ENCODE results near the gene RHCG. TPM values are rescaled to one million over a fixed set of nuclear protein-coding genes. Genes with fewer than 3 reads are reported as not detected.
"Not testable (repeated sequence)": the region's sequence is repeated elsewhere in the genome, so short reads cannot be mapped to it uniquely, and the experiment has no call there.

RHCG gene
- total RNA-seq, 2 donors from 2014 or later: 0.89 TPM; not detected in 1

DNA sequence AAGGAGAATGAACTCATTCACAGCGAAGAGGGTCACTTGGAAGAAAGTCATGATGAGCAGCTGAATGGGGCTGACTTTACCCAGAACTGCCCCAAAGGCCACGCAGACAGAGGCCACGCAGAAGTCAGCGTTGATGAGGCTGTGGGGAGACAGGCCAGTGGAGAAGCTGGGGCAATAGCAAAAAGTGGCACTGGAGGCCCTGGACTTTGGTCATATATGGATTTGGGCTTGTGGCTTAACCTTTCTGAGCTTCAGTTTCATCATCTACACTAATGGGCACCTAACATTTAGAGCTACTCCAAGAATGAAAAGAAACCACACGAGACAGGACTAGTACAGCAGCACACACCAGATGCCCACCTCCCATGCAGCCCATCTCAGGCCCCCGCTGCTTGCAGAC lies 13.3 kb downstream of the RHCG start:
- no peak for DNase-seq
- intact Hi-C loops (cut with DNase I, micrococcal nuclease): no loop called here
- no peak for ATAC-seq

DNA sequence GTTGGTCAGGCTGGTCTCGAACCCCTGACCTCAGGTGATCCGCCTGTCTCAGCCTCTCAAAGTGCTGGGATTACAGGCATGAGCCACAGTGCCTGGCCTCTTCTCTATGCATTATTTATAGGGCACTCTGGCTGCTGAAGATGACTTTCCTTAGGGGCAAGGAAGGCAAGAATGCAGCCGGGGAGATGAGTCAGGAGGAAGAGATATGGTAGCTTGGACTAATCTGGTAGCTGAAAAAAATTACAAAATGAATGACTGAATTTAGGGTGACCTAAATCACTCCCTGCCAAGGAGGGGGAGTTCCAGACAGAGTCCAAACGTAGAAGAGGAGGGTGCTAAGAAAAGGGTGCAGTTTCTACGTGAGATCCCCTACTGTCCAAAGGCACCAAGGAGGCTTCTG lies 14.2 kb downstream of the RHCG start:
- DNase-seq (no peak), ATAC-seq (no peak)
- intact Hi-C loops (cut with DNase I, micrococcal nuclease): no loop called here

DNA sequence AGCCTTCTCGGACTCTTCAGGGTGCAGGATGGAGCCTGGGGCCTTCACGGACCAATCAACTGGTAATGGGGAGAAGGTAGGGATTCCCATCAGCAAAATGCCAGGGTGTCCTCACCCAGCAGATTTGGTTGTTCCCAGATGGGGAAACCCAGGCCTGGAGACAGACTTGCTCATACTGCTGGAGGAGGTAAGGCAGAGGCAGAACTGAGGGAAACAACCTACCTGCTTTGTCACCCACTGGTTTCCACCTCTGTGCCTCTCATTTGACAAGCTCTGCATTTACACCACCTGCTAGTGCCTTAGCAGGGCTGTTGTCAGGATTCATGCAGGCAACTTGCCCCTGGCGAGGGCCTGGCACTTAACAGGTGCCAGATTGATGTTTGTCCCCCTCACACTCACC lies 15.9 kb downstream of the RHCG start:
- no peak for DNase-seq
- intact Hi-C loops (cut with DNase I, micrococcal nuclease): no loop called here
- ATAC-seq: no peak

DNA sequence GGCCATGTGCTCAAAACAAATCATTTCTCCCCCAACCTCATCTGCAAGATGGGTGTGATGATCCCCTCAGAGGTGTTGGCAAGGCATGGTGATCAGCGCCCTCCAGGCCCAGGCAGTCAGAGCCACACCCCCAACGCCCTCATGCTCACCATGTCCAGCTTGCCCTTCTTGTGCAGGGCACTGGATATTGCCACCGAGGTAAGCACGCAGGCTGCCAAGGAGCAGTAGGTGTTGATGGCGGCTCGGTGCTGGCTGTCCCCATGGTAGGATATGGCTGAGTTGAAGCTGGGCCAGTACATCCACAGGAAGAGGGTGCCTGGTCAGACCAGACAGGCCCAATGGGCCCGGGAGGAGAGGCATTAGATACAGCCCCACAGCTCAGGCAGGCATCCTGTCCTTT lies 17.2 kb downstream of the RHCG start:
- no peak for ATAC-seq
- intact Hi-C loops (cut with DNase I, micrococcal nuclease): no loop called here
- DNase-seq: no peak

DNA sequence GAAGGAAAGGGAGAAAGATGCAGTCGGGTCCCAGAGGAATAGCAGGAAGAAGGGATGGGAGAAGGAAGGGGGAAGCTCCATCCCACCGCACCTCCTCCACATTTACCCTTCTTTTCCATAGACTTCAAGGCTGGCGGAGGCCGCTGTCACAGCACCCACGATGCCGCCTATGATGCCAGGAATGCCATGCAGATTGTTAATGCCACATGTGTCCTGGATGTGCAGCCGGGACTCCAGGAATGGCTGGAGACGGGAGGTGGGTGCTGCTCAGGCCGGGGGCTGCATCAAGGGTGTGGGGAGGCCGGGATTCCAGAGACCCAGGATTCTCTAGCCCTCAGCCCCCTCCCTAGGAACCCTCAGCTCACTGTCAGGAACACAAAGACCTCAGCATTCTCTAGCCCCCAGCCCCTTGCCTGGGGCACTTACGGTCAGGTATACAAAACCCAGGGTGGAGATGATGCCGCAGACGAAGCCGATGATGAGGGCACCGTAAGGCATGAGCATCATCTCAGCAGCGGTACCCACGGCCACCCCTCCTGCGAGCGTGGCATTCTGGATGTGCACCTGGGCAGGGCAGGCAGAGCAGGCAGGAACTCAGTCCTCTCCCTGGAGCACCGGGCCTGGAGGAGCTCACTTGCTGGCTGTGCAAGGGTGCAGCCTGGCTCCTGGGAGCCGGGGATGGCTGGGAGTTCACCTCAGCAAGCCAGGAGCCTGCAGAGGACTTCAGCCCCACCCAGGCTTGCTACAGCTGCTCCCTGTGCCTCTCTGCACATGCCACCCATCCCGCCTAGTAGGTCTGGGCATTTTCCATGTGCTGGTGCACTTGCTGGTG lies 18.8 kb downstream of the RHCG start:
- DNase-seq (no peak), ATAC-seq (no peak)
- intact Hi-C loops (cut with DNase I, micrococcal nuclease): no loop called here

DNA sequence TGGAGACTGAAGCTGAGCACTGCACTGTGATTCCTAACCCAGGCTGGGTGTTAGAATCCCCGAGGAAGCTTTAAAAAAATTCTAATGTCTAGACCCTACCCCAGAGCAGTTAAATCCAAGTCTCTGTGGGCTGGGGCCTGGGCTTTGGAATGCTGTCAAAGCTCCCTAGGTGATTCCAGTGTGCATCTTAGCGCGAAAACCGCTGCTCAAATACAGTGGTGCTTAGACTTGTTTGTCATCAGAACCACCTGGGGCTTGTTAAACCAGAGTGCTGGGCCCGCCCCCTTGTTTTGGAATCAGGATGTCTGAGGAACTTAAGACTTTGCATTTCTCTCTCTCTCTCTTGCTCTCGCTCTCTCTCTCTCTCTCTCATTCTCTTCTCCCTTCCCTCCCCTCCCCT lies 20.7 kb downstream of the RHCG start:
- DNase-seq (no peak), ATAC-seq (no peak)
- intact Hi-C loops (cut with DNase I, micrococcal nuclease): no loop called here

DNA sequence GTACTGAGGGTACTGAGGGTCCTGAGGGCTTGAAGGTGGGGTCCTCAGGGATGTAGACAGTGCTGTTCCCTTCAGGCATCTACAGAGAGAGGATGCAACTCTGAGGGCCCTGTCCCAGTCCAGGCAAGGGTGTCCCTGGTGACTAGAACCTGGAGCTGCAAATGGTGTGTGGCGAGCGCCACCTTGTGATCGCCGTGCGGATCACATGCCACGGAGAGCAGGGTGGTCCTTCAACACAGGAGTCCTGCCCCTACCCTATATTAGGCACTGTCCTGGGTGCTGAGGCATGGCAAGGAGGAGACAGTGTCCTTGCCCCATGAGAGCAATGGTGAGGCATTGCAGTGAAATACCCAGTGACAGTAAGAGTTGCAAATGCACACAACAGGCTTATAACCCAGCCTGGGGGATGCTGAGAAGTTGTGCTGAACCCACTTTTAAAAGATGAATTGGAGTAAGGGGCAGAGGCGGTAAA lies 23.6 kb downstream of the RHCG start:
- ATAC-seq: peak; percentile 70
- DNase-seq: peak in 1 of 2 donors; percentile 46
- intact Hi-C loops (cut with DNase I, micrococcal nuclease): no loop called here

DNA sequence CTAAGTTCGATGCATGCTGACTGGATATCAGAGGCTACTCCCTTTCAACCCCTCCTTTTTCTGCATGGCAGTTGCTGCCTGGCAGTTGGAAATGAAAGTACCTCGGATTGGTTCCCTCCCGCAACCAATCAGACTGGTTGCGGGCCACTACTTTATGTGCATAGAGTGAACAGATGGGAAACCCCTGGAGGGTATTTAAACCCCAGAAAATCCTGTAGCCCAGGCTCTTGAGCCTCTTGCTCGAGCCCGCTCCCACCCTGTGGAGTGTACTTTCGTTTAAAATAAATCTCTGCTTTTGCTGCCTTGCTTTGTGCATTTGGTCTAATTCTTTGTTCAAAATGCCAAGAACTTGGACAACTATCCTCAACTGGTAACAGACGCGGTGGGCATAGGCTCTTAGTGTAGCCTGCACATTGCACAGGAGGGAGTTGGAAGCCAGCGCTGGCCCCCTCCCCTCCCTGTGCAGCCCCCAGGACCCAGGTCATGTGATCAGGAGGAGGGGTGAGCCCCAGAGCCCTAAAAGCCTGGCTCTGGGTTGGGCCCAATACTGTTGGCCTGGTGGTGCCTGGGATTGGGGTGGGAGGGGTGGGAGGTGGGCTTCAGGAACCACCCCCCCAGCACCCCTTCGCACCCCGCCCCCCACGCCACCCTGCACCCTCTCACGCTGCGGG lies 26.8 kb downstream of the RHCG start:
- intact Hi-C loops (cut with DNase I, micrococcal nuclease): no loop called here
- DNase-seq (no peak), ATAC-seq (no peak)

DNA sequence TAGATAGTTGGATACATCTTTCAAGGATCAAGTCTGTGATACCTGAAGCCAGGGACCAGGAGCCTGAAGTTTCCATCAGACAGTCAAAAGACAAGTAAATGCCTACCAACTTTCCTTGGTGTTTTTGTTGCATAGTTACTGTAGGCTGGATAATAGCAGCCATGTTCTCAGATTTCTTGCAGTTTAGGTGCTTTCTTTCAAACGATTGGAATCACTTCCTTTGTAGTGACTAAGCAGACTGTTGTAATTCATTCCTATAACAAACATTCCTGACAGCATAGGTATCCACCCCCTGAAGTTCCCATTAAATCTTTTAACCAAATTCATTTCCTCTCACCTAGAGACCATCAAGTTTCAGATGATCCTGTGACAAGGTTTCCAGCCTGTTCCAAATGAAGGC lies 27.6 kb downstream of the RHCG start:
- intact Hi-C loops (cut with DNase I, micrococcal nuclease); DNase-seq; ATAC-seq: not testable (repeated sequence)

DNA sequence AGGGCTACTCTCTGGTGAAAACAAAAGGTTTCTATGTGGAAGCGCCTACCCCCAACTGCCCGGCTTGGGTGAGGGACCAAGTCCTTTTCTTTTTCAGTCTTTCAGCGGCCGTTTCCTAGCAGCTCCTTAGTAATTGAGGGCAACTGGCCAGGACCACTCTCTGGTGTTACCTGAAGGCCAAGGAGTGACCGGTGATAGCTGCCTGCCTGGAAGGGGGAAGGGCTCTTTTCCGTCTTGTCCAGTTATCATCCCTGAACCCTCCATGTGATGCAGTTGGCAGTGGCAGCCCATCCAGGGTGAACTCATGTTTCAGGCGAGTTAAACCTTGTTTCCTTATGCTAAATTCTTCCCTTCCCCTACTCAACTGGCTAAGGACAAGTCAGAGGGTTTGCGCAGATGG lies 33.3 kb downstream of the RHCG start:
- ATAC-seq: no peak

DNA sequence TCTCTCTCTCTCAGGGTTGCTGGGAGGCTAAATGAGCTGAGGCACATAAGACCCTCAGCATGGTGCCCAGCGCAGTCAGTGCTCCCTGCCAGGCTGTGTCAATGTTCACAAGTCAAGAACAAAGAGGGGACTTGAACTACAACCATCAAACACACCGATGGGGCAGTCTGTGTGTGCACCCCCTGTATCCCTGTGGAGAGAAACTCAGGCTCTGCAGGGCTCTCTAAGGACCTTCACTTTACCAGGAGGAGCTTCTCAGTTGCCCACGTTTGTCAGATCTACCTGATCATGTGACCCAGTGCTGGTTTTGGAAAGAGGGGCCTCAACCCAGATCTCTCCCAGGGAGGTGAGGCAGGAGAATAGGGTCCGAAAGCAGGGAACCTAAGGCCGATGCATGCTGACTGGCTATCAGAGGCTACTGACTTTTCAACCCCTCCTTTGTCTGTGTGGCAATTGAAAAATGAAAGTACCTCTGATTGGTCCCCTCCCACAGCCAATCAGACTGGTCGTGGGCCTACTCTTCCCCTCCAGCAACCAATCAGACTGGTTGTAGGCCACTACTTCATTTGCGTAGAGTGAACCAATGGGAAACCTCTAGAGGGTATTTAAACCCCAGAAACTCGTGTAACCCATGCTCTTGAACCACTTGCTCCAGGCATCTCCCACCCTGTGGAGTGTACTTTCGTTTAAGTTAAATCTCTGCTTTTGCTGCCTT lies 34.0 kb downstream of the RHCG start:
- DNase-seq (no peak), ATAC-seq (no peak)
- intact Hi-C loops (cut with DNase I, micrococcal nuclease): no loop called here

More for the DNA sequence above, 33.3 kb downstream of the RHCG start:
- intact Hi-C loops (cut with DNase I, micrococcal nuclease): no loop called here
- no peak for DNase-seq

DNA sequence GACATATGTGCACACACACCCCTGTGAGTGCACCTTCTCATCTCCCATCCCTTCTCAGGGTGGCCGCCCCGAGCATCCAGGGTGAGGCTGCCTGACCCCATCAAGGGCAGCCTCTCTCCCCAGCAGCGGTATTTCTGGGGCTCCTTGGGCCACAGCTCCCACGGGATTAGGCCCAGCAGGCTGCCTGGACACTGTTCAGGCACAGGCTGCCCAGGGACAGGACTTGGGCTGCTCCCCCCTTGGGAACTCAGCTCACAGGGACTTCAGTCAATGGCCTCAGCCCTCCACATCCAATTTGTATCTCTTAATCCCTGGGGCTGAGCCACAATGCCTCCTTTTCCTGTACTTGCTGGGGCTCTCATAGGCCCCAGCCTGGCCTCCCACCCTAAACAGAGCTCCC lies 35.0 kb downstream of the RHCG start:
- DNase-seq (no peak), ATAC-seq (no peak)
- intact Hi-C loops (cut with DNase I, micrococcal nuclease): no loop called here

DNA sequence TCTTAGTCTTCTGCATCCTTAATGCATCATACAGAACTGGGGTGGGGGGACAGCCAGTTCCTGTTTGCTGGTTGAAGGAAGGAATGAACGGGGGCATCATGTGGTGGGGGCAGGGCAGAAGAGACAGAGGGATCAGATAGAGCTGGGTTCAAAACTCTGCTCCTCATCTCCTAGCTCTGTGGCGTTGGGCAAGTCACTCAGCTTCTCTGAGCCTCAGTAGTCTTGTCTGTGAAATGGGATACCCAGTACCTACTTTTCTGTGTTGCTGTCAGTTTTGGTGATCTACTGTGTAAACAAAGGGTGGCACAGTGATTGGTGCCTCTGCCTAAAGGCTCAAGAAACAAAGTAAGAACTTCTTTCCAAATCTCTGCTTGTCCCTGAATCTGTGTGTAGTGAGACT lies 36.3 kb downstream of the RHCG start:
- ATAC-seq: no peak
- intact Hi-C loops (cut with DNase I, micrococcal nuclease): no loop called here
- no peak for DNase-seq

DNA sequence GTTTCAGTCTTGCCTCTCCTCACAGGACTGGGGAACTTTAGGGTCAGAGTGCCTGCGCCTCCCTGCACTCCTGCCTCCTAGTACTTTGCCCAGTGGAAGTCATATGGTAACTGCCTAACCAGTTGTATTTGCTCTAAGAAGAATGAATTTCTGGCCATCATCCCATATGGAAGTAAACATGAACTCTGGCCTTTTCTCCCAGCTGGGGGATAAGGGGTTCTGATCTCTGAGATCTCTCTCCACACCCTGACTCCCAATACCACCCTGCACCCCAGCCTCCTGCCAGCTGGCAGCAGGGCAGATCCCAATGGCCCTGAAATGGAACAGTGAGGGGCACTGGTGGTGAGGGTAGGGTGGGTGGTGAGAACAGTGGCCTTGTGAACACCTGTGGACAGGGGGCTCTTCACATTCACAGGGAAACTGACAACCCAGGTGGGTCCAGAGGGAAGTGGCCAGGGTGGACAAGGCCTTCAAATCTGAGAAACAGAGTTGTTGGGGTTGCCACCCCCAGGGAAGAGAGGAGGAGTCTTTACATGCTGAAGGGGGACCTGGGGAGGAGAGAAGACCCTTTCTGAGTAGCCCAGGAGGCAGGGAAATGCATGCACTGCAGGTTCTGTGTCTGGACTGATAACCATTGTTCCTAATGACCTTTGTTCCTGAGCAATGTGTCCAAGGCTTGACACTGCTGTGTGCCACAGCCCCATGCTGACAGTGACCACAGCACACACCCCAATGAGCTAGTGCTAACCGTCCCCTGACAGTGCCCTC lies 36.9 kb downstream of the RHCG start:
- DNase-seq (no peak), ATAC-seq (peak; percentile 83)
- intact Hi-C loops (cut with DNase I, micrococcal nuclease): no loop called here

DNA sequence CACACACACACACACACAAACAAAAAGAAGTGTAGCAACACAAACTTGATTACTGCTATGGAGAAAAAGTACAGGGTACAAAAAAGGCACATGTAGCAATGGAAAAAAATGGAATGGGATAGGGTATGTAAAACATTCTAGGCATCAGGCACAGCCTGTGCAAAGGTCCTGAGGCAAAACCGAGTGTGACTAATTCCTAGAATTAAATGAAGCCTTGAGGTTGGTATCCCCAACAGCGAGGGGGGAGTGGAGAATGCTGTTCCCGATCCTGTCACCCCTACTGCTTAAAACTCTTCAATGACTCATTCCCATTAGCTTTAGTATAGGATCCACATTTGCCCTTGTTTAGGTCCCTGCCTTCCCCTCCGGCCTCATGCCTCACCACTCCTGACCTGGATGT lies 37.9 kb downstream of the RHCG start:
- intact Hi-C loops (cut with DNase I, micrococcal nuclease): no loop called here
- DNase-seq (no peak), ATAC-seq (no peak)

DNA sequence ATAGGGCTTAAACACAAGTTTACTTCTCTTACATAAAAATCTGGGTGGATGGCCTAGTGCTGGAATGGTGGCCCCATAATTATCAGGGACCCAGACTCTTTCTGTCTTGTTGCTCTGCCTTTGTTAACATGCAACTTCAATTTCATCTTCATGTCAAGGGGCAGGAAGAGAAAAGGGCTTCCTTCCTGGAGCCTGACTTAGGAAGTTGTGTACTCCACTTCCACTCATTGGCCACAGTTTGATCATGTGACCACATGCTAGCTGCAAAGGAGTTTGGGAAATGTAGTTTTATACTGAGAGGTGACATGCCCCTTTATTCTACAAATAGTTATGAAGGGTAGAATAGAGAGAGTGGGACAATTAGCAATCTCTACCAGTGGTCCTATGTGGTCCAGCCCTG lies 39.3 kb downstream of the RHCG start:
- ATAC-seq (no peak), DNase-seq (no peak)
- intact Hi-C loops (cut with DNase I, micrococcal nuclease): no loop called here

DNA sequence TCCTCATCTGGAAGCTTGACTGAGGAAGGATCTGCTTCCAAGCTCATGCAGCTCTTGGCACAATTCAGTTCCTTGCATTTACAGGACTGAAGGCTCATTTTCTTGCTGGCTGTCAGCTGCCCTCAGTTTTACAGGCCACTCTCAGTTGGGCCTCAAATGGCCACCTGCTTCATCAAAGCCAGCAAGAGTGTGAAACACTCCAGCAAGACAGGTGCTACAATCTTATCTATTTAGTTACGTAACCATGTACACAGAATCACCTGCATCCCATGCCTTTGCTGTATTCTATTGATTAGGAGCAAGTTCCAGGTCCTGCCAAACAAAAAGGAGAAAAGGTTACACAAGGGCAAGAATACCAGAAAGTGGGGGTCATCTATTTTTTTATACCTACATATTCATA lies 40.8 kb downstream of the RHCG start:
- intact Hi-C loops (cut with DNase I, micrococcal nuclease): no loop called here

DNA sequence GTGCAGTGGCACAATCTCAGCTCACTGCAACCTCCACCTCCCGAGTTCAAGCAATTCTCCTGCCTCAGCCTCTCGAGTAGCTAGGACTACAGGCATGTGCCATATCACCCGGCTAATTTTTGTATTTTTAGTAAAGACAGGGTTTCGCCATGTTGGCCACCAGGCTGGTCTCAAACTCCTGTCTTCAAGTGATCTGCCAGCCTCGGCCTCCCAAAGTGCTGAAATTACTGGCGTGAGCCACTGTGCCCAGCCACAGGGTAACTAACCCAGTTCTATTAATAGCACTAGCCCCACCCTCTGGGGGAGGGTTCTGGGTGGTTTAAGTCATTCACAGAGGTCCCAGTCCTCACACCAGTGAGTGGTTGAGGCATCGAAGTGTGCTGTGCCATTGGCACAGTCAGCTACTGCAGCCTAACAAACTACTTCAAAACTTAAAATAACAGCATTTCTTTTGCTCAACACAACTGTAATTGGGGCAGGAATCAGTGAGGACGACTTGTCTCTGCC lies 44.0 kb downstream of the RHCG start:
- intact Hi-C loops (cut with DNase I, micrococcal nuclease): no loop called here
- ATAC-seq (no peak), DNase-seq (no peak)

More for the DNA sequence above, 40.8 kb downstream of the RHCG start:
- ATAC-seq (no peak), DNase-seq (no peak)

DNA sequence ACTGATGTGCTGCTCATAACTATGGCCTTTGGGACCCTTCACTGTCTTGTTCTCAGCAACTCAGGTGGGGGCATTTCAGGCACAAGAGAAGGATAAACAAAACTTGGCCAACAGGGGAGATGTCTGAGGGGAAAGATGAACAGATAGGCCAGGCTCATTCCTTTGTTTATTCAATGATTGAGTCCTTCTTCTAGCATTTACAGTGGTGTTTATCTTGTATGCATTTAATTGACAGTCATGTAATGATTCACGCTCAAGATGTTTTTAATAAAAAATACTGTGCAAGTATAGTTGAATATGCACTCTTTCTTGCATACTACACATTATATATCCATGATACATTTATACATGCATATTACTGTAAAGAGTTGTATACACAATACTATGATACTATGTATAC lies 44.5 kb downstream of the RHCG start:
- intact Hi-C loops (cut with DNase I, micrococcal nuclease): no loop called here
- no peak for ATAC-seq

More for the DNA sequence above, 44.5 kb downstream of the RHCG start:
- no peak for DNase-seq

Data from left colon (tissue), 2 donors.